A172 (cell line): ENCODE results near the gene FRMD4A. TPM values are rescaled to one million over a fixed set of nuclear protein-coding genes. Genes with fewer than 3 reads are reported as not detected.
"Not testable (repeated sequence)": the region's sequence is repeated elsewhere in the genome, so short reads cannot be mapped to it uniquely, and the experiment has no call there.

Experiments used
- DNase-seq: peaks from one replicate; pipeline ENCODE4 v3.0.0-alpha.2; 2015; ENCODE audit warnings: low spot score
- total RNA-seq: library from RNA; depleted of rRNA; stranded (reverse); fragments of >200 nt; shearing (Covaris generic); gene quantifications from 2 replicates; pipeline ENCODE4 v1.2.3, GENCODE V29; 2014

Gene FRMD4A
- total RNA-seq, 1 experiment from 2014 or later: 24.1 TPM

GRCh38 chr10:14150526-14150925 lies 180.2 kb downstream of the FRMD4A start:
- DNase-seq: no peak

GRCh38 chr10:14146501-14146900 lies 184.2 kb downstream of the FRMD4A start:
- DNase-seq: peak; percentile 19

- peak; percentile 64 for DNase-seq
These were observed 184.7 kb downstream of the FRMD4A start for GRCh38 chr10:14146025-14146424.

- no peak for DNase-seq
These were observed 186.3 kb downstream of the FRMD4A start for GRCh38 chr10:14144451-14144850.

GRCh38 chr10:14142606-14143250 lies 188.0 kb downstream of the FRMD4A start:
- no peak for DNase-seq

GRCh38 chr10:14141283-14141682 lies 189.4 kb downstream of the FRMD4A start:
- no peak for DNase-seq

- no peak for DNase-seq
These were observed 193.3 kb downstream of the FRMD4A start for GRCh38 chr10:14137391-14137790.

GRCh38 chr10:14135196-14135595 lies 195.5 kb downstream of the FRMD4A start:
- DNase-seq: not testable (repeated sequence)

- DNase-seq: no peak
These were observed 196.4 kb downstream of the FRMD4A start for GRCh38 chr10:14134275-14134674.

GRCh38 chr10:14131261-14131960 lies 199.3 kb downstream of the FRMD4A start:
- DNase-seq: no peak

- DNase-seq: no peak
These were observed 201.0 kb downstream of the FRMD4A start for GRCh38 chr10:14129770-14130169.

GRCh38 chr10:14128519-14128918 lies 202.2 kb downstream of the FRMD4A start:
- no peak for DNase-seq

GRCh38 chr10:14126697-14127440 lies 203.9 kb downstream of the FRMD4A start:
- DNase-seq: peak; percentile 54

- DNase-seq: no peak
These were observed 205.2 kb downstream of the FRMD4A start for GRCh38 chr10:14125564-14125963.

GRCh38 chr10:14124941-14125340 lies 205.8 kb downstream of the FRMD4A start:
- DNase-seq: no peak

- no peak for DNase-seq
These were observed 207.6 kb downstream of the FRMD4A start for GRCh38 chr10:14123139-14123538.

- no peak for DNase-seq
These were observed 209.9 kb downstream of the FRMD4A start for GRCh38 chr10:14120812-14121211.

GRCh38 chr10:14118953-14119352 lies 211.8 kb downstream of the FRMD4A start:
- no peak for DNase-seq

- no peak for DNase-seq
These were observed 213.9 kb downstream of the FRMD4A start for GRCh38 chr10:14116837-14117236.

- DNase-seq: no peak
These were observed 214.7 kb downstream of the FRMD4A start for GRCh38 chr10:14116021-14116420.

GRCh38 chr10:14114791-14115190 lies 215.9 kb downstream of the FRMD4A start:
- no peak for DNase-seq

- no peak for DNase-seq
These were observed 218.7 kb downstream of the FRMD4A start for GRCh38 chr10:14112056-14112455.

- no peak for DNase-seq
These were observed 219.5 kb downstream of the FRMD4A start for GRCh38 chr10:14111208-14111607.
